Measurements from ENCODE around the gene MAPK6.

DNA sequence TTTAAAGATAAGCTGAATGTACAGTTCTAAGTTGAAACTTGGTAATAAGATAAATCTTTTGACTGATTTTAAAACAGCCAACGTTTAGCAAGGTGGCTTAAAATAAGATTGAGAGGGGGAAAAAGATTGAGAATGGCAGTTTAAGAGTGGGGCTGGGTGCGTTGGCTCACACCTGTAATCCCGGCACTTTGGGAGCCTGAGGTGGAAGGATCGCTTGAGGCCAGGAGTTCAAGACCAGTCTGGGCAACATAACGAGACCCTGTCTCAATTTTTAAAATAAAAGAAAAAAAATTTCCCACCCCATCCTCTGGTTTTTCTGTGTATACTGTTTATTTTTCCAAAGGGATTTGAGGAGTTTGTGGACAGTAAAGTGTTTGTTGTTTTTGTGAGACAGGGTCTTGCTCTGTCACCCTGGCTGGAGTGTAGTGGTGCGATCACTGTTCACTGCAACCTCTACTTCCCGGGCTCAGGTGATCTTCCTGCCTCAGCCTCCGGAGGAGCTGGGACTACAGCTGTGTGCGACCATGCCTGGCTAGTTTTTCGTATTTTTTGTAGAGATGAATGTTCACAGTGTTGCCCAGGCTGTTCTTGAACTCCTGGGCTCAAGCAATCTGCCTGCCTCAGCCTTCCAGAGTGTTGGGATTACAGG is 3.0 kb downstream of the MAPK6 start:
- TF ChIP-seq, protein P1, sequence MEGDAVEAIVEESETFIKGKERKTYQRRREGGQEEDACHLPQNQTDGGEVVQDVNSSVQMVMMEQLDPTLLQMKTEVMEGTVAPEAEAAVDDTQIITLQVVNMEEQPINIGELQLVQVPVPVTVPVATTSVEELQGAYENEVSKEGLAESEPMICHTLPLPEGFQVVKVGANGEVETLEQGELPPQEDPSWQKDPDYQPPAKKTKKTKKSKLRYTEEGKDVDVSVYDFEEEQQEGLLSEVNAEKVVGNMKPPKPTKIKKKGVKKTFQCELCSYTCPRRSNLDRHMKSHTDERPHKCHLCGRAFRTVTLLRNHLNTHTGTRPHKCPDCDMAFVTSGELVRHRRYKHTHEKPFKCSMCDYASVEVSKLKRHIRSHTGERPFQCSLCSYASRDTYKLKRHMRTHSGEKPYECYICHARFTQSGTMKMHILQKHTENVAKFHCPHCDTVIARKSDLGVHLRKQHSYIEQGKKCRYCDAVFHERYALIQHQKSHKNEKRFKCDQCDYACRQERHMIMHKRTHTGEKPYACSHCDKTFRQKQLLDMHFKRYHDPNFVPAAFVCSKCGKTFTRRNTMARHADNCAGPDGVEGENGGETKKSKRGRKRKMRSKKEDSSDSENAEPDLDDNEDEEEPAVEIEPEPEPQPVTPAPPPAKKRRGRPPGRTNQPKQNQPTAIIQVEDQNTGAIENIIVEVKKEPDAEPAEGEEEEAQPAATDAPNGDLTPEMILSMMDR (IDR thresholded peaks at IDR 0.05) = no peak
- no peak for TF ChIP-seq EZH2 (IDR thresholded peaks at IDR 0.05; ENCODE audit: borderline replicate concordance, insufficient read depth, low read depth, low read length, poor library complexity, severe bottlenecking)
